KBM-7 (cell line): ENCODE measurements around the gene C1GALT1.
A peak's percentile ranks its signal among the peaks of the same experiment; 100 is the strongest.
"Not testable (repeated sequence)": the region's sequence is repeated elsewhere in the genome, so short reads cannot be mapped to it uniquely, and the experiment has no call there.

ENCODE experiments used
- DNase-seq: peaks from one replicate; pipeline ENCODE4 v3.0.0-alpha.2; 2015
- in situ Hi-C: fragments of 300-500 bp; cut with MboI; formaldehyde crosslinking; loops from 2 replicates; pipeline ENCODE4 v1.14.3; 2020; ENCODE audit warnings: low sequenced_read_pairs, low pct_unique_long_range_greater_than_20kb, mixed read lengths

C1GALT1 gene

GRCh38 chr7:7223250-7223649 is 40.9 kb downstream of the C1GALT1 start:
- in situ Hi-C loops, result no loop called here
- DNase-seq, result no peak

GRCh38 chr7:7226407-7226806 is 44.1 kb downstream of the C1GALT1 start:
- DNase-seq, result no peak
- in situ Hi-C loops, result no loop called here

- in situ Hi-C loops, result no loop called here
- no peak for DNase-seq
These were observed 46.1 kb downstream of the C1GALT1 start for GRCh38 chr7:7228472-7228871.

- no peak for DNase-seq
- in situ Hi-C loops, result no loop called here
These were observed 46.6 kb downstream of the C1GALT1 start for GRCh38 chr7:7228967-7229366.

- in situ Hi-C loops, result no loop called here
- DNase-seq, result no peak
These were observed 48.7 kb downstream of the C1GALT1 start for GRCh38 chr7:7231000-7231399.

GRCh38 chr7:7231865-7232264 is 49.5 kb downstream of the C1GALT1 start:
- no peak for DNase-seq
- in situ Hi-C loops, result no loop called here

- in situ Hi-C loops, result no loop called here
- no peak for DNase-seq
These were observed 53.0 kb downstream of the C1GALT1 start for GRCh38 chr7:7235347-7235746.

- in situ Hi-C loops, result no loop called here
- no peak for DNase-seq
These were observed 53.7 kb downstream of the C1GALT1 start for GRCh38 chr7:7236041-7236440.

- DNase-seq, result no peak
- in situ Hi-C loops, result no loop called here
These were observed 55.0 kb downstream of the C1GALT1 start for GRCh38 chr7:7237201-7237977.

GRCh38 chr7:7237978-7238267 is 55.6 kb downstream of the C1GALT1 start:
- in situ Hi-C loops, result no loop called here
- no peak for DNase-seq

- in situ Hi-C loops, result no loop called here
- no peak for DNase-seq
These were observed 57.0 kb downstream of the C1GALT1 start for GRCh38 chr7:7239346-7239745.

GRCh38 chr7:7242899-7243298 is 60.6 kb downstream of the C1GALT1 start:
- no peak for DNase-seq
- in situ Hi-C loops, result no loop called here

GRCh38 chr7:7245233-7245632 is 62.9 kb downstream of the C1GALT1 start:
- in situ Hi-C loops, DNase-seq: not testable (repeated sequence)

- no peak for DNase-seq
- in situ Hi-C loops, result no loop called here
These were observed 63.9 kb downstream of the C1GALT1 start for GRCh38 chr7:7246223-7246622.

GRCh38 chr7:7247658-7248057 is 65.3 kb downstream of the C1GALT1 start:
- in situ Hi-C loops, result no loop called here

GRCh38 chr7:7249814-7250213 is 67.5 kb downstream of the C1GALT1 start:
- in situ Hi-C loops, result no loop called here
- no peak for DNase-seq

More at GRCh38 chr7:7247658-7248057, 65.3 kb downstream of the C1GALT1 start:
- DNase-seq, result no peak

GRCh38 chr7:7251742-7252141 is 69.4 kb downstream of the C1GALT1 start:
- in situ Hi-C loops, result no loop called here
- DNase-seq, result peak; percentile 83

- in situ Hi-C loops, result no loop called here
- no peak for DNase-seq
These were observed 72.0 kb downstream of the C1GALT1 start for GRCh38 chr7:7254319-7254718.

- DNase-seq, result no peak
- in situ Hi-C loops, result no loop called here
These were observed 72.6 kb downstream of the C1GALT1 start for GRCh38 chr7:7254908-7255307.

GRCh38 chr7:7256731-7257274 is 74.5 kb downstream of the C1GALT1 start:
- no peak for DNase-seq
- in situ Hi-C loops, result no loop called here
